ENCODE data around the gene WDFY4.

Gene WDFY4

DNA sequence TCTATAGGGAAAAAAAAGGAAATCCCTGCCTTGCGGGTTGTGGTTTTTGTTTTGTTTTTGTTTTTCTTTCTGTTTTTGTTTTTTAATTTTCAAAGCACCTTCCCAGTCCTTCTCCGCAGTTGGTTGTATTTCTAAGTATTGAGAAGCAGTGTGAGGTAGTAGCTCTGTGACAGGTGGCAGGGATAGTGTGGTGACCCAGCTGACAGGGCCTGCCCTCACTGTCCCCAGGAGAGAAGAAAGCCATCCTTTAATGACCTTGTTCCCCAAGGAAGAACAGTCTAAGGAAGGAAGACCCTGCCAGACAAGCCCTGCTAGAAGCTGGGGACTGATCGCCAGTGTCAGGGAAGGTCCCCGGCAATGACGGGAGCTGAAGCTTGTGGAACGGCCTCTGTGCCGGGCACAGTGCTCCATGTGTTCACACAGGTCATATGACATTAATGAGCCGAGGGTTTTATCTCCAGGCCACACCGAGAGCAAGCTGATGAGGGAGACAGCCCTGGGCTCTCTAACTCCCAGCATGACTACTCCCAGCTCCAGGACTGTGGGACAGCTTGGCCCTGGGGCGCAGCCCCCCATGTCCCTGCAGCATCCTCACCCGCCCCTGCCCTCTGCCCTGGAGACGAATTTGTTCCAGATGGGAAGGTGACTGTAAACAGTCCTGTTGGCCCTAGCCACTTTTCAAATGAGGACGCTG is 324.0 kb downstream of the WDFY4 start:
- Histone ChIP-seq H3K36me3 (ENCODE audit: control insufficient read depth in 2 of 2, insufficient read depth in 1 of 2, low read length in 2 of 2) (no peaks in the 10 kb centered on the region), H3K9me3 (ENCODE audit: control insufficient read depth, insufficient read depth, low read depth, low read length) (no peaks in the 10 kb centered on the region), H3K27ac (ENCODE audit: extremely low read depth, low read depth, low read length) (no peak overlapping the region), H3K4me1 (ENCODE audit: control insufficient read depth, insufficient read depth, low read length) (no peaks in the 10 kb centered on the region), H3K4me3 (ENCODE audit: low read depth, low read length) (no peak overlapping the region)
- ChIA-PET POLR2A (interaction anchor here (0.6 to 0.7 kb wide), 2 partner anchors 8 to 594 kb away, joined by 3 to 5 read pairs; no protein-coding TSS in a partner anchor), CTCF (interaction anchor here (0.6 kb wide), 1 partner anchor 353 kb away, joined by 4 read pairs; no protein-coding TSS in a partner anchor)
- TF ChIP-seq ZNF266 (tag by site-specific recombination; IDR thresholded peaks at IDR 0.05; ENCODE audit: low read depth) (no peak), ZFHX2 (tag by site-specific recombination; conservative IDR thresholded peaks at IDR 0.05) (no peak), KLF8 (tag by site-specific recombination; IDR thresholded peaks at IDR 0.05) (no peak)
- TF ChIP-seq, protein P1, sequence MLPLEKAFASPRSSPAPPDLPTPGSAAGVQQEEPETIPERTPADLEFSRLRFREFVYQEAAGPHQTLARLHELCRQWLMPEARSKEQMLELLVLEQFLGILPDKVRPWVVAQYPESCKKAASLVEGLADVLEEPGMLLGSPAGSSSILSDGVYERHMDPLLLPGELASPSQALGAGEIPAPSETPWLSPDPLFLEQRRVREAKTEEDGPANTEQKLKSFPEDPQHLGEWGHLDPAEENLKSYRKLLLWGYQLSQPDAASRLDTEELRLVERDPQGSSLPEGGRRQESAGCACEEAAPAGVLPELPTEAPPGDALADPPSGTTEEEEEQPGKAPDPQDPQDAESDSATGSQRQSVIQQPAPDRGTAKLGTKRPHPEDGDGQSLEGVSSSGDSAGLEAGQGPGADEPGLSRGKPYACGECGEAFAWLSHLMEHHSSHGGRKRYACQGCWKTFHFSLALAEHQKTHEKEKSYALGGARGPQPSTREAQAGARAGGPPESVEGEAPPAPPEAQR (tag by site-specific recombination; IDR thresholded peaks at IDR 0.05), result no peak
- TF ChIP-seq, protein P2, sequence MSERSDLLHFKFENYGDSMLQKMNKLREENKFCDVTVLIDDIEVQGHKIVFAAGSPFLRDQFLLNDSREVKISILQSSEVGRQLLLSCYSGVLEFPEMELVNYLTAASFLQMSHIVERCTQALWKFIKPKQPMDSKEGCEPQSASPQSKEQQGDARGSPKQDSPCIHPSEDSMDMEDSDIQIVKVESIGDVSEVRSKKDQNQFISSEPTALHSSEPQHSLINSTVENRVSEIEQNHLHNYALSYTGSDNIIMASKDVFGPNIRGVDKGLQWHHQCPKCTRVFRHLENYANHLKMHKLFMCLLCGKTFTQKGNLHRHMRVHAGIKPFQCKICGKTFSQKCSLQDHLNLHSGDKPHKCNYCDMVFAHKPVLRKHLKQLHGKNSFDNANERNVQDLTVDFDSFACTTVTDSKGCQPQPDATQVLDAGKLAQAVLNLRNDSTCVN (tag by site-specific recombination; optimal IDR thresholded peaks at IDR 0.05), result no peak

DNA sequence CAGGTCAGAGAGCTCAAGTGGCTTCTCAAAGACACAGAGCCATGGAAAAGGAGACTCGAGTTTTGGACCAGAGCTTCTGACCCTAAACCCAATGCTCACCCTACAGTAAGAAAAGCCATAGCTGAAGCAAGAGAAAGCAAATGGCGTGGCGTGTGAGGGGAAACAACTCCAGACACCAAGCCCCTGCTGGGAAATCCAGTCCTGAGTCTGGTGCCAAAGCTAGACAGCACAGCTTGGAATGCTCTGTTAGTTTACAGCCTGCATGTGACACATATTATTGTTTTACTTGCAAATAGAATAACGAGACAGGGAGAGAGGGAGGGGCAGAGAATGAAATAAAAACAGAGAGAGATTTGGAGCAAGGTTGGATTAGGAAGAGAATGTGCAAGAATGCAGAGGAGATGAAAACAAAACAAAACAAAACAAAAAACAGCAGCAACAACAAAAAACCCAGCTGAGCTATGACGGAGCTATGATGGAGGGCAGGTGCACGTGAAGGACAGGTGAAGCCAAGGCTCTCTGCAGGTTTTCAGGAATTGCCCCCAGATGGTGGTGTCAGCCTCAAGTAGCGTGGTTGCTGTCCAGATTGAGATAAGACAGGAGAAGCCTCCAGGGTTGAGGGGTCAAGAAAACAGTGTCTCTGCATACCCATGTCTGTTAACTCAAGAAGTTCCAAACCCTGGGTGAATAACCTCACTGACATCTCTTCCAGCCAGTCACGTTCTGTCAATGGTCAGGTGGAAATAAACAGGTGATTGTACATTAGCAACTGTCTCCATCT is 324.7 kb downstream of the WDFY4 start:
- Histone ChIP-seq H3K27ac (ENCODE audit: extremely low read depth, low read depth, low read length) (no peak overlapping the region), H3K4me3 (ENCODE audit: low read depth, low read length) (no peak overlapping the region), H3K36me3 (ENCODE audit: control insufficient read depth in 2 of 2, insufficient read depth in 1 of 2, low read length in 2 of 2) (no peaks in the 10 kb centered on the region), H3K4me1 (ENCODE audit: control insufficient read depth, insufficient read depth, low read length) (no peaks in the 10 kb centered on the region), H3K9me3 (ENCODE audit: control insufficient read depth, insufficient read depth, low read depth, low read length) (no peaks in the 10 kb centered on the region)
- TF ChIP-seq ZNF223 (tag by site-specific recombination; IDR thresholded peaks at IDR 0.05), result no peak
- no peak for TF ChIP-seq ZNF510 (tag by site-specific recombination; IDR thresholded peaks at IDR 0.05; ENCODE audit: insufficient replicate concordance)
- TF ChIP-seq ZNF514 (tag by site-specific recombination; IDR thresholded peaks at IDR 0.05), result no peak
- TF ChIP-seq ZNF585B (tag by site-specific recombination; IDR thresholded peaks at IDR 0.05), result no peak
- no peak for TF ChIP-seq ZNF677 (tag by site-specific recombination; IDR thresholded peaks at IDR 0.05)
- TF ChIP-seq ZBTB1 (tag by site-specific recombination; IDR thresholded peaks at IDR 0.05), result no peak
- no peak for TF ChIP-seq ZNF132 (tag by site-specific recombination; IDR thresholded peaks at IDR 0.05; ENCODE audit: borderline replicate concordance)
- ChIA-PET POLR2A (no interaction called here), CTCF (interaction anchor here (0.6 to 0.8 kb wide), 2 partner anchors 29 to 353 kb away, joined by 3 to 4 read pairs; no protein-coding TSS in a partner anchor)

DNA sequence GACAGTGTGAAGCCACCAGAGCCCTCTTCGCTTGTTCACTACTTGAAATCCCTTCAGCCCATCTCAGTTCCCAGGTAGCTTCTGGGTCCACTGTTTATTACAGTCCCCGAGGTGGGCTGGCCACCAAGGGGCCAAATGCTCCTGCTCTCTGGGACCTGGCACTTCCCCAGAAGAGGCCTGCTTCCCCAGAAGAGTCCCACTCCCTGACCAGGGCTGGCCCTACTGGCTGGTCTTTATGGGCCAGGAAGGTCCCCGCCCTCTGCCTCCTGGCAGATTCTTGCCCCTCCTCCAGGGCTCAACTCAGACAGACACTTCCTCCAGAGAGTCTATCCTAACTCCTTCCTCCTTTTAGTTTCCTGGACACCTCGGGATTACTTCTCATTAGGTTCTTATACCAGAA is 325.6 kb downstream of the WDFY4 start:
- CTCF ChIA-PET, result interaction anchor here (0.8 kb wide), 1 partner anchor 30 kb away, joined by 3 read pairs; no protein-coding TSS in a partner anchor
- POLR2A ChIA-PET, result no interaction called here
- Histone ChIP-seq H3K4me3 (ENCODE audit: low read depth, low read length) (no peak overlapping the region), H3K36me3 (ENCODE audit: control insufficient read depth in 2 of 2, insufficient read depth in 1 of 2, low read length in 2 of 2) (no peaks in the 10 kb centered on the region), H3K9me3 (ENCODE audit: control insufficient read depth, insufficient read depth, low read depth, low read length) (no peaks in the 10 kb centered on the region), H3K4me1 (ENCODE audit: control insufficient read depth, insufficient read depth, low read length) (no peaks in the 10 kb centered on the region), H3K27ac (ENCODE audit: extremely low read depth, low read depth, low read length) (no peak overlapping the region)
- TF ChIP-seq HOXA7 (CRISPR knock-in tag; IDR thresholded peaks at IDR 0.05; ENCODE audit: borderline replicate concordance) (no peak), ZNF777 (tag by site-specific recombination; IDR thresholded peaks at IDR 0.05; ENCODE audit: borderline replicate concordance) (no peak), ZNF174 (tag by site-specific recombination; IDR thresholded peaks at IDR 0.05) (no peak), ZNF146 (tag by site-specific recombination; IDR thresholded peaks at IDR 0.05) (no peak)
- TF ChIP-seq, protein P3, sequence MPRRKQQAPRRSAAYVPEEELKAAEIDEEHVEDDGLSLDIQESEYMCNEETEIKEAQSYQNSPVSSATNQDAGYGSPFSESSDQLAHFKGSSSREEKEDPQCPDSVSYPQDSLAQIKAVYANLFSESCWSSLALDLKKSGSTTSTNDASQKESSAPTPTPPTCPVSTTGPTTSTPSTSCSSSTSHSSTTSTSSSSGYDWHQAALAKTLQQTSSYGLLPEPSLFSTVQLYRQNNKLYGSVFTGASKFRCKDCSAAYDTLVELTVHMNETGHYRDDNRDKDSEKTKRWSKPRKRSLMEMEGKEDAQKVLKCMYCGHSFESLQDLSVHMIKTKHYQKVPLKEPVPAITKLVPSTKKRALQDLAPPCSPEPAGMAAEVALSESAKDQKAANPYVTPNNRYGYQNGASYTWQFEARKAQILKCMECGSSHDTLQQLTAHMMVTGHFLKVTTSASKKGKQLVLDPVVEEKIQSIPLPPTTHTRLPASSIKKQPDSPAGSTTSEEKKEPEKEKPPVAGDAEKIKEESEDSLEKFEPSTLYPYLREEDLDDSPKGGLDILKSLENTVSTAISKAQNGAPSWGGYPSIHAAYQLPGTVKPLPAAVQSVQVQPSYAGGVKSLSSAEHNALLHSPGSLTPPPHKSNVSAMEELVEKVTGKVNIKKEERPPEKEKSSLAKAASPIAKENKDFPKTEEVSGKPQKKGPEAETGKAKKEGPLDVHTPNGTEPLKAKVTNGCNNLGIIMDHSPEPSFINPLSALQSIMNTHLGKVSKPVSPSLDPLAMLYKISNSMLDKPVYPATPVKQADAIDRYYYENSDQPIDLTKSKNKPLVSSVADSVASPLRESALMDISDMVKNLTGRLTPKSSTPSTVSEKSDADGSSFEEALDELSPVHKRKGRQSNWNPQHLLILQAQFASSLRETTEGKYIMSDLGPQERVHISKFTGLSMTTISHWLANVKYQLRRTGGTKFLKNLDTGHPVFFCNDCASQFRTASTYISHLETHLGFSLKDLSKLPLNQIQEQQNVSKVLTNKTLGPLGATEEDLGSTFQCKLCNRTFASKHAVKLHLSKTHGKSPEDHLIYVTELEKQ (tag by site-specific recombination; IDR thresholded peaks at IDR 0.05; ENCODE audit: borderline replicate concordance), result no peak
- TF ChIP-seq, protein P4, sequence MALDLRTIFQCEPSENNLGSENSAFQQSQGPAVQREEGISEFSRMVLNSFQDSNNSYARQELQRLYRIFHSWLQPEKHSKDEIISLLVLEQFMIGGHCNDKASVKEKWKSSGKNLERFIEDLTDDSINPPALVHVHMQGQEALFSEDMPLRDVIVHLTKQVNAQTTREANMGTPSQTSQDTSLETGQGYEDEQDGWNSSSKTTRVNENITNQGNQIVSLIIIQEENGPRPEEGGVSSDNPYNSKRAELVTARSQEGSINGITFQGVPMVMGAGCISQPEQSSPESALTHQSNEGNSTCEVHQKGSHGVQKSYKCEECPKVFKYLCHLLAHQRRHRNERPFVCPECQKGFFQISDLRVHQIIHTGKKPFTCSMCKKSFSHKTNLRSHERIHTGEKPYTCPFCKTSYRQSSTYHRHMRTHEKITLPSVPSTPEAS (tag by site-specific recombination; IDR thresholded peaks at IDR 0.05), result no peak
- TF ChIP-seq, protein P1 (tag by site-specific recombination; IDR thresholded peaks at IDR 0.05), result no peak

Data from HEK293 (cell line).